HEK293 (cell line): ENCODE data around the gene TMC6.
A peak's percentile ranks its signal among the peaks of the same experiment; 100 is the strongest.

Experiments
- GLIS1 ChIP-seq: fragments of 450-650 bp; formaldehyde crosslinking; IDR thresholded peaks from 2 replicates; pipeline ENCODE4 v1.5.1; 2016; ENCODE audit warnings: missing biosample characterization, missing genetic modification characterization
- HOXD13 ChIP-seq: sonication (generic); formaldehyde crosslinking; IDR thresholded peaks from 2 replicates; pipeline ENCODE4 v1.8.0; 2022; ENCODE audit warnings: missing genetic modification reagents, borderline replicate concordance
- KLF1 ChIP-seq: fragments of 450-650 bp; formaldehyde crosslinking; IDR thresholded peaks from 2 replicates; pipeline ENCODE4 v1.5.1; 2016; ENCODE audit warnings: missing biosample characterization, missing genetic modification characterization
- KLF16 ChIP-seq: fragments of 450-650 bp; formaldehyde crosslinking; IDR thresholded peaks from 2 replicates; pipeline ENCODE4 v1.5.1; 2017; ENCODE audit warnings: missing biosample characterization, missing genetic modification characterization
- KLF7 ChIP-seq: fragments of 450-650 bp; formaldehyde crosslinking; IDR thresholded peaks from 2 replicates; pipeline ENCODE4 v1.5.1; 2016; ENCODE audit warnings: missing biosample characterization, missing genetic modification characterization, borderline replicate concordance
- SCRT2 ChIP-seq: fragments of 450-650 bp; formaldehyde crosslinking; IDR thresholded peaks from 2 replicates; pipeline ENCODE4 v1.5.1; 2016; ENCODE audit warnings: missing biosample characterization, missing genetic modification characterization
- SP2 ChIP-seq: fragments of 450-650 bp; formaldehyde crosslinking; IDR thresholded peaks from 2 replicates; pipeline ENCODE4 v1.5.1; 2016; ENCODE audit warnings: missing biosample characterization, missing genetic modification characterization
- SP3 ChIP-seq: fragments of 450-650 bp; formaldehyde crosslinking; IDR thresholded peaks from 2 replicates; pipeline ENCODE4 v1.5.1; 2016; ENCODE audit warnings: missing biosample characterization, missing genetic modification characterization
- SP7 ChIP-seq: fragments of 450-650 bp; formaldehyde crosslinking; IDR thresholded peaks from 2 replicates; pipeline ENCODE4 v1.5.1; 2016; ENCODE audit warnings: missing biosample characterization, missing genetic modification characterization
- ZBTB26 ChIP-seq: fragments of 450-650 bp; formaldehyde crosslinking; optimal IDR thresholded peaks from 2 replicates; pipeline ENCODE3; 2016; ENCODE audit warnings: missing biosample characterization, mild to moderate bottlenecking, missing genetic modification characterization
- ZBTB8A ChIP-seq: fragments of 450-650 bp; formaldehyde crosslinking; IDR thresholded peaks from 2 replicates; pipeline ENCODE4 v1.5.1; 2016; ENCODE audit warnings: missing biosample characterization, missing genetic modification characterization
- ZFP69B ChIP-seq: fragments of 450-650 bp; formaldehyde crosslinking; IDR thresholded peaks from 2 replicates; pipeline ENCODE4 v1.5.1; 2016; ENCODE audit warnings: missing biosample characterization, missing genetic modification characterization
- ZNF132 ChIP-seq: fragments of 450-650 bp; formaldehyde crosslinking; IDR thresholded peaks from 2 replicates; pipeline ENCODE4 v1.5.1; 2017; ENCODE audit warnings: missing biosample characterization, missing genetic modification characterization, borderline replicate concordance
- ZNF2 ChIP-seq: fragments of 450-650 bp; formaldehyde crosslinking; IDR thresholded peaks from 2 replicates; pipeline ENCODE4 v1.5.1; 2016; ENCODE audit warnings: missing biosample characterization, missing genetic modification characterization
- ZNF335 ChIP-seq: fragments of 450-650 bp; formaldehyde crosslinking; conservative IDR thresholded peaks from 2 replicates; pipeline ENCODE4 v1.5.1; 2016; ENCODE audit warnings: missing biosample characterization, missing genetic modification characterization
- ZNF341 ChIP-seq: fragments of 450-650 bp; formaldehyde crosslinking; IDR thresholded peaks from 2 replicates; pipeline ENCODE4; 2016; ENCODE audit warnings: low read depth, missing biosample characterization, missing genetic modification characterization
- ZNF510 ChIP-seq: fragments of 450-650 bp; formaldehyde crosslinking; IDR thresholded peaks from 2 replicates; pipeline ENCODE4 v1.5.1; 2018; ENCODE audit warnings: mild to moderate bottlenecking, missing genetic modification characterization, missing biosample characterization; ENCODE audit not compliant: insufficient replicate concordance
- ZNF544 ChIP-seq: fragments of 450-650 bp; formaldehyde crosslinking; IDR thresholded peaks from 2 replicates; pipeline ENCODE4 v1.5.0; 2017; ENCODE audit warnings: missing biosample characterization, missing genetic modification characterization
- ZNF580 ChIP-seq: fragments of 450-650 bp; formaldehyde crosslinking; IDR thresholded peaks from 2 replicates; pipeline ENCODE4 v1.5.1; 2016; ENCODE audit warnings: missing biosample characterization, missing genetic modification characterization
- ZNF629 ChIP-seq: fragments of 450-650 bp; formaldehyde crosslinking; IDR thresholded peaks from 2 replicates; pipeline ENCODE4 v1.5.1; 2017; ENCODE audit warnings: missing biosample characterization, missing genetic modification characterization
- ZNF768 ChIP-seq: fragments of 450-650 bp; formaldehyde crosslinking; IDR thresholded peaks from 2 replicates; pipeline ENCODE4 v1.5.1; 2018; ENCODE audit warnings: missing biosample characterization, mild to moderate bottlenecking, missing genetic modification characterization
- TF ChIP-seq, protein P1 (sequence below): fragments of 450-650 bp; formaldehyde crosslinking; IDR thresholded peaks from 2 replicates; pipeline ENCODE4 v1.5.1; 2017; ENCODE audit warnings: missing biosample characterization, missing genetic modification characterization
- TF ChIP-seq, protein P2 (sequence below): fragments of 450-650 bp; formaldehyde crosslinking; IDR thresholded peaks from 2 replicates; pipeline ENCODE4 v1.5.1; 2016; ENCODE audit warnings: missing biosample characterization, missing genetic modification characterization
- TF ChIP-seq, protein P3 (sequence below): fragments of 450-650 bp; formaldehyde crosslinking; IDR thresholded peaks from 2 replicates; pipeline ENCODE4 v1.5.1; 2016; ENCODE audit warnings: missing biosample characterization, missing genetic modification characterization
- TF ChIP-seq, protein P4 (sequence below): fragments of 450-650 bp; formaldehyde crosslinking; IDR thresholded peaks from 2 replicates; pipeline ENCODE4 v1.5.1; 2016; ENCODE audit warnings: missing biosample characterization, missing genetic modification characterization

The TMC6 gene

DNA sequence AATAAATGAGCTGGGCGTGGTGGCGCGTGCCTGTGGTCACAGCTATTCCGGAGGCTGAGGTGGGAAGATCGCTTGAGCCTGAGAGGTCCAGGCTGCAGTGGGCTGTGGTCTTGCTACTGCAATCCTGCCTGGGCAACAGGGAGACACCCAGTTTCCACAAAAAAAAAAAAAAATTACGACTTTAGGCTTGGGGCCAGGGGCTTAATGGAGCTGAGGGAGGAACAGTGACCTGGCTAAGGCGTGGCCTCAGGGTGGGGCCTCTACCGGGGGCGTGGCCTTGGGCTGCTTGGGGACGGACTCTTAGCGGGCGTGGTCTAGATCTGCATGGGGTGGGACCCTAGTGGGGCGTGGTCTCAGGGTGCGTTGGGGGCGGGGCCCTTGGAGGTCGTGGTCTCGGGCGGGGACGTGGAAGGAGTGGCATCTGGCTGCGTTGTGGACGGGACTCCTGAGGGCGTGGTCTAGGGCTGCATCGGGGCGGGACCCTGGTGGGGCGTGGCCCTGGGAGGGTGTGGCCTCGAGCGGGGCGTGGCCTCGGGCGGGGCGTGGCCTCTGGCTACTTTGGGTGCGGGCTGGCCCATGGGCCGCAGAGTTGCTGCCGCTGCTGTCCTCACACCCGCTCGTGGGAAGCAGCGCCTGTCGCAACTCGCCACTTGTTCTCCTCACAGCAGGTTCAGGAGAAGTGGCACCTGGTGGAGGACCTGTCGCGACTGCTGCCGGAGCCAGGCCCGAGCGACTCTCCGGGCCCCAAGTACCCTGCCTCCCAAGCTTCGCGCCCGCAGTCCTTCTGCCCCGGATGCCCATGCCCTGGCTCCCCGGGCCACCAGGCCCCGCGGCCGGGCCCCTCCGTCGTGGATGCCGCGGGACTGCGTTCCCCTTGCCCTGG is 11.9 kb upstream of the TMC6 start (continued):
- TF ChIP-seq, protein P1, sequence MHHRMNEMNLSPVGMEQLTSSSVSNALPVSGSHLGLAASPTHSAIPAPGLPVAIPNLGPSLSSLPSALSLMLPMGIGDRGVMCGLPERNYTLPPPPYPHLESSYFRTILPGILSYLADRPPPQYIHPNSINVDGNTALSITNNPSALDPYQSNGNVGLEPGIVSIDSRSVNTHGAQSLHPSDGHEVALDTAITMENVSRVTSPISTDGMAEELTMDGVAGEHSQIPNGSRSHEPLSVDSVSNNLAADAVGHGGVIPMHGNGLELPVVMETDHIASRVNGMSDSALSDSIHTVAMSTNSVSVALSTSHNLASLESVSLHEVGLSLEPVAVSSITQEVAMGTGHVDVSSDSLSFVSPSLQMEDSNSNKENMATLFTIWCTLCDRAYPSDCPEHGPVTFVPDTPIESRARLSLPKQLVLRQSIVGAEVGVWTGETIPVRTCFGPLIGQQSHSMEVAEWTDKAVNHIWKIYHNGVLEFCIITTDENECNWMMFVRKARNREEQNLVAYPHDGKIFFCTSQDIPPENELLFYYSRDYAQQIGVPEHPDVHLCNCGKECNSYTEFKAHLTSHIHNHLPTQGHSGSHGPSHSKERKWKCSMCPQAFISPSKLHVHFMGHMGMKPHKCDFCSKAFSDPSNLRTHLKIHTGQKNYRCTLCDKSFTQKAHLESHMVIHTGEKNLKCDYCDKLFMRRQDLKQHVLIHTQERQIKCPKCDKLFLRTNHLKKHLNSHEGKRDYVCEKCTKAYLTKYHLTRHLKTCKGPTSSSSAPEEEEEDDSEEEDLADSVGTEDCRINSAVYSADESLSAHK (tag by site-specific recombination) = no peak
- TF ChIP-seq ZNF629 (tag by site-specific recombination) = 0 out of 2 replicates have a peak, but pooled peaks have one; percentile 11
- TF ChIP-seq SP2 = peak; percentile 96
- TF ChIP-seq ZNF2 (tag by site-specific recombination) = peak; percentile 52
- TF ChIP-seq, protein P2, sequence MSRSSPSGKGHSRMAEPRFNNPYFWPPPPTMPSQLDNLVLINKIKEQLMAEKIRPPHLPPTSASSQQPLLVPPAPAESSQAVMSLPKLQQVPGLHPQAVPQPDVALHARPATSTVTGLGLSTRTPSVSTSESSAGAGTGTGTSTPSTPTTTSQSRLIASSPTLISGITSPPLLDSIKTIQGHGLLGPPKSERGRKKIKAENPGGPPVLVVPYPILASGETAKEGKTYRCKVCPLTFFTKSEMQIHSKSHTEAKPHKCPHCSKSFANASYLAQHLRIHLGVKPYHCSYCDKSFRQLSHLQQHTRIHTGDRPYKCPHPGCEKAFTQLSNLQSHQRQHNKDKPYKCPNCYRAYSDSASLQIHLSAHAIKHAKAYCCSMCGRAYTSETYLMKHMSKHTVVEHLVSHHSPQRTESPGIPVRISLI (tag by site-specific recombination) = peak; percentile 79
- peak; percentile 23; the same call in 1 of the 2 replicates for TF ChIP-seq SCRT2
- peak; percentile 99 for TF ChIP-seq KLF1
- TF ChIP-seq, protein P3, sequence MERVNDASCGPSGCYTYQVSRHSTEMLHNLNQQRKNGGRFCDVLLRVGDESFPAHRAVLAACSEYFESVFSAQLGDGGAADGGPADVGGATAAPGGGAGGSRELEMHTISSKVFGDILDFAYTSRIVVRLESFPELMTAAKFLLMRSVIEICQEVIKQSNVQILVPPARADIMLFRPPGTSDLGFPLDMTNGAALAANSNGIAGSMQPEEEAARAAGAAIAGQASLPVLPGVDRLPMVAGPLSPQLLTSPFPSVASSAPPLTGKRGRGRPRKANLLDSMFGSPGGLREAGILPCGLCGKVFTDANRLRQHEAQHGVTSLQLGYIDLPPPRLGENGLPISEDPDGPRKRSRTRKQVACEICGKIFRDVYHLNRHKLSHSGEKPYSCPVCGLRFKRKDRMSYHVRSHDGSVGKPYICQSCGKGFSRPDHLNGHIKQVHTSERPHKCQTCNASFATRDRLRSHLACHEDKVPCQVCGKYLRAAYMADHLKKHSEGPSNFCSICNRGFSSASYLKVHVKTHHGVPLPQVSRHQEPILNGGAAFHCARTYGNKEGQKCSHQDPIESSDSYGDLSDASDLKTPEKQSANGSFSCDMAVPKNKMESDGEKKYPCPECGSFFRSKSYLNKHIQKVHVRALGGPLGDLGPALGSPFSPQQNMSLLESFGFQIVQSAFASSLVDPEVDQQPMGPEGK (tag by site-specific recombination) = peak; percentile 85
- TF ChIP-seq ZBTB26 = peak; percentile 50
- peak; percentile 56; the same call in 1 of the 2 replicates for TF ChIP-seq ZFP69B
- no peak for TF ChIP-seq ZNF580
- TF ChIP-seq, protein P4, sequence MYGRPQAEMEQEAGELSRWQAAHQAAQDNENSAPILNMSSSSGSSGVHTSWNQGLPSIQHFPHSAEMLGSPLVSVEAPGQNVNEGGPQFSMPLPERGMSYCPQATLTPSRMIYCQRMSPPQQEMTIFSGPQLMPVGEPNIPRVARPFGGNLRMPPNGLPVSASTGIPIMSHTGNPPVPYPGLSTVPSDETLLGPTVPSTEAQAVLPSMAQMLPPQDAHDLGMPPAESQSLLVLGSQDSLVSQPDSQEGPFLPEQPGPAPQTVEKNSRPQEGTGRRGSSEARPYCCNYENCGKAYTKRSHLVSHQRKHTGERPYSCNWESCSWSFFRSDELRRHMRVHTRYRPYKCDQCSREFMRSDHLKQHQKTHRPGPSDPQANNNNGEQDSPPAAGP (tag by site-specific recombination) = peak; percentile 70; the same call in 1 of the 2 replicates
- peak; percentile 19; the same call in 1 of the 2 replicates for TF ChIP-seq SP7 (tag by site-specific recombination)
- TF ChIP-seq KLF7 (tag by site-specific recombination) = peak; percentile 87; the same call in 1 of the 2 replicates
- TF ChIP-seq KLF16 (tag by site-specific recombination) = peak; percentile 88
- no peak for TF ChIP-seq ZNF768 (tag by site-specific recombination)
- no peak for TF ChIP-seq ZNF132 (tag by site-specific recombination)
- TF ChIP-seq ZNF335 (tag by site-specific recombination) = peak; percentile 68
- TF ChIP-seq ZNF510 (tag by site-specific recombination) = no peak
- peak; percentile 68; the same call in 1 of the 2 replicates for TF ChIP-seq ZNF341 (tag by site-specific recombination)
- TF ChIP-seq ZNF544 (tag by site-specific recombination) = no peak
- peak; percentile 55 for TF ChIP-seq ZBTB8A (tag by site-specific recombination)
- TF ChIP-seq SP3 (tag by site-specific recombination) = peak; percentile 100
- no peak for TF ChIP-seq HOXD13
- peak; percentile 80 for TF ChIP-seq GLIS1 (tag by site-specific recombination)
